H9 (cell line): ENCODE data around the gene TRIM54. TPM values are rescaled to one million over a fixed set of nuclear protein-coding genes. Genes with fewer than 3 reads are reported as not detected.
A peak's percentile ranks its signal among the peaks of the same experiment; 100 is the strongest.

Experiments used
- DNase-seq: peaks from one replicate; pipeline ENCODE4 v3.0.0-alpha.2; 2017
- H2AFZ ChIP-seq: one replicate; pipeline ENCODE4 v1.6.1; 2013; ENCODE audit warnings: mild to moderate bottlenecking, low read length, control low read depth, moderate library complexity
- H2AK5ac ChIP-seq: 2 replicates; pipeline ENCODE4 v1.6.1; 2013; ENCODE audit warnings: low read length, control low read depth, mixed read lengths; ENCODE audit not compliant: insufficient read length
- H2BK120ac ChIP-seq: one replicate; pipeline ENCODE4 v1.6.1; 2013; ENCODE audit warnings: low read depth, mild to moderate bottlenecking, low read length, control low read depth, inconsistent platforms; ENCODE audit not compliant: poor library complexity, severe bottlenecking
- H2BK12ac ChIP-seq: 2 replicates; pipeline ENCODE4 v1.6.1; 2013; ENCODE audit warnings: low read length, control low read depth, mixed read lengths, low read depth; ENCODE audit not compliant: insufficient read length
- H2BK15ac ChIP-seq: 2 replicates; pipeline ENCODE4 v1.6.1; 2013; ENCODE audit warnings: low read depth, low read length, control low read depth
- H2BK20ac ChIP-seq: one replicate; pipeline ENCODE4 v1.6.1; 2013; ENCODE audit warnings: low read depth, mild to moderate bottlenecking, low read length, control low read depth, inconsistent platforms; ENCODE audit not compliant: poor library complexity, severe bottlenecking
- H2BK5ac ChIP-seq: 2 replicates; pipeline ENCODE4 v1.6.1; 2013; ENCODE audit warnings: low read length, control low read depth, mixed read lengths; ENCODE audit not compliant: insufficient read length
- H3K14ac ChIP-seq: 2 replicates; pipeline ENCODE4 v1.6.1; 2013; ENCODE audit warnings: low read length, control low read depth; ENCODE audit not compliant: insufficient read depth
- H3K18ac ChIP-seq: 2 replicates; pipeline ENCODE4 v1.6.1; 2013; ENCODE audit warnings: low read depth, mild to moderate bottlenecking, mixed read lengths, low read length, control low read depth; ENCODE audit not compliant: insufficient read length
- H3K23ac ChIP-seq: 2 replicates; pipeline ENCODE4 v1.6.1; 2013; ENCODE audit warnings: low read length, control low read depth, mixed read lengths, low read depth; ENCODE audit not compliant: insufficient read length
- H3K23me2 ChIP-seq: 2 replicates; pipeline ENCODE4 v1.6.1; 2013; ENCODE audit warnings: low read depth, mild to moderate bottlenecking, mixed read lengths, low read length, control low read depth; ENCODE audit not compliant: insufficient read length, poor library complexity, severe bottlenecking
- H3K27ac ChIP-seq: 2 replicates; pipeline ENCODE4 v1.5.1; 2013; ENCODE audit warnings: low read length, control low read depth, mixed read lengths, low read depth; ENCODE audit not compliant: insufficient read length
- H3K27me3 ChIP-seq: 2 replicates; pipeline ENCODE4 v1.6.1; 2013; ENCODE audit warnings: low read length, control low read depth, inconsistent platforms; ENCODE audit not compliant: insufficient read depth
- H3K4ac ChIP-seq: 2 replicates; pipeline ENCODE4 v1.6.1; 2013; ENCODE audit warnings: low read depth, mild to moderate bottlenecking, control low read depth, inconsistent platforms, low read length, moderate library complexity
- H3K4me1 ChIP-seq: 2 replicates; pipeline ENCODE4 v1.6.1; 2013; ENCODE audit warnings: low read length, control low read depth, inconsistent platforms; ENCODE audit not compliant: insufficient read depth
- H3K4me2 ChIP-seq: 2 replicates; pipeline ENCODE4 v1.6.1; 2013; ENCODE audit warnings: low read length, control low read depth, mixed read lengths; ENCODE audit not compliant: insufficient read length, insufficient read depth
- H3K56ac ChIP-seq: 2 replicates; pipeline ENCODE4 v1.6.1; 2013; ENCODE audit warnings: low read depth, mild to moderate bottlenecking, mixed read lengths, low read length, control low read depth; ENCODE audit not compliant: insufficient read length
- H3K79me1 ChIP-seq: 2 replicates; pipeline ENCODE4 v1.6.1; 2013; ENCODE audit warnings: low read depth, mild to moderate bottlenecking, moderate library complexity, low read length, control low read depth, inconsistent platforms; ENCODE audit not compliant: insufficient read depth, poor library complexity, severe bottlenecking
- H3K79me2 ChIP-seq: 2 replicates; pipeline ENCODE4 v1.6.1; 2013; ENCODE audit warnings: low read length, control low read depth, inconsistent platforms; ENCODE audit not compliant: insufficient read depth
- H3K9ac ChIP-seq: 2 replicates; pipeline ENCODE4 v1.6.1; 2013; ENCODE audit warnings: low read length, control low read depth, mixed read lengths; ENCODE audit not compliant: insufficient read length; ENCODE audit errors: extremely low read depth
- H3K9me3 ChIP-seq: one replicate; pipeline ENCODE4 v1.6.1; 2013; ENCODE audit warnings: low read depth, low read length, inconsistent platforms; ENCODE audit not compliant: control insufficient read depth
- H3T11ph ChIP-seq: one replicate; pipeline ENCODE4 v1.6.1; 2013; ENCODE audit warnings: mild to moderate bottlenecking, low read length, control low read depth, inconsistent platforms
- H4K20me1 ChIP-seq: one replicate; pipeline ENCODE4 v1.6.1; 2013; ENCODE audit not compliant: control insufficient read depth, insufficient read length, insufficient read depth
- H4K5ac ChIP-seq: 2 replicates; pipeline ENCODE4 v1.6.1; 2013; ENCODE audit warnings: low read depth, mild to moderate bottlenecking, mixed read lengths, low read length, control low read depth; ENCODE audit not compliant: insufficient read length
- H4K8ac ChIP-seq: replicated peaks from 2 replicates; pipeline ENCODE4 v1.6.1; 2013; ENCODE audit warnings: low read length, control low read depth, mixed read lengths, low read depth; ENCODE audit not compliant: insufficient read length
- H4K91ac ChIP-seq: 2 replicates; pipeline ENCODE4 v1.6.1; 2013; ENCODE audit warnings: low read depth, mild to moderate bottlenecking, moderate library complexity, mixed read lengths, low read length, control low read depth; ENCODE audit not compliant: insufficient read length
- H3K27ac Mint-ChIP-seq, 3 experiments: 2 replicates in 2 of 3; 3 replicates in 1 of 3; pipeline ENCODE4 v1.8.0; 2020 to 2021; ENCODE audit warnings: mixed read lengths in 3 of 3, mild to moderate bottlenecking in 1 of 3, moderate library complexity in 1 of 3
- H3K27me3 Mint-ChIP-seq: 2 replicates; pipeline ENCODE4 v1.8.0; 2021; ENCODE audit warnings: low read depth, mild to moderate bottlenecking, moderate library complexity, mixed read lengths
- H3K36me3 Mint-ChIP-seq, 3 experiments: 2 replicates in 2 of 3; 3 replicates in 1 of 3; pipeline ENCODE4 v1.8.0; 2020 to 2021; ENCODE audit warnings: low read depth in 3 of 3, mixed read lengths in 3 of 3; ENCODE audit not compliant: insufficient read depth in 1 of 3
- H3K4me1 Mint-ChIP-seq, 2 experiments: 2 replicates each; pipeline ENCODE4 v1.8.0; 2020; ENCODE audit warnings: mixed read lengths in 2 of 2
- H3K4me3 Mint-ChIP-seq, 2 experiments: 2 replicates in 1 of 2; 3 replicates in 1 of 2; pipeline ENCODE4 v1.8.0; 2020 to 2021; ENCODE audit warnings: mild to moderate bottlenecking in 2 of 2, mixed read lengths in 2 of 2, moderate library complexity in 1 of 2
- H3K9me3 Mint-ChIP-seq, 2 experiments: 2 replicates in 1 of 2; 3 replicates in 1 of 2; pipeline ENCODE4 v1.8.0; 2020; ENCODE audit warnings: mild to moderate bottlenecking in 2 of 2, mixed read lengths in 2 of 2, moderate library complexity in 1 of 2
- CTCF ChIP-seq: fragments of 200-600 bp; sonication (generic); conservative IDR thresholded peaks from 3 replicates; pipeline ENCODE4 v1.8.0; 2021; ENCODE audit warnings: antibody characterized with exemption, mild to moderate bottlenecking
- WGBS: extraction: QIAGEN DNeasy Blood & Tissue Kit; methylation state at CpG from one replicate; pipeline ENCODE4 v1.1.7; 2013; ENCODE audit warnings: missing lambda C conversion rate, low lambda C conversion rate, mixed read lengths; ENCODE audit not compliant: insufficient read length; ENCODE audit errors: extremely low coverage; 5-methylcytosine and 5-hydroxymethylcytosine counted together
- total RNA-seq: library from RNA; stranded (reverse); gene quantifications from 2 replicates; pipeline ENCODE4 v1.2.1, GENCODE V29; 2021

The TRIM54 gene
- total RNA-seq, 1 experiment from 2014 or later, result 5.0 TPM

GRCh38 chr2:27324720-27325119 lies 42.5 kb downstream of the TRIM54 start:
- Histone ChIP-seq H3K9me3 (no peaks in the 10 kb centered on the region), H2BK15ac (no peak overlapping the region), H3K23me2 (peaks cover 10% of the 10 kb centered on the region), H2BK20ac (no peak overlapping the region), H2BK5ac (no peak overlapping the region), H4K8ac (no peak overlapping the region), H3K27me3 (no peaks in the 10 kb centered on the region), H3K79me2 (no peaks in the 10 kb centered on the region), H4K20me1 (no peaks in the 10 kb centered on the region), H3K14ac (no peak overlapping the region), H3K79me1 (no peaks in the 10 kb centered on the region), H3K23ac (no peak overlapping the region), H3K27ac (no peak overlapping the region), H4K91ac (no peak overlapping the region), H3K18ac (no peak overlapping the region), H3T11ph (no peak overlapping the region), H3K56ac (no peak overlapping the region), H2AFZ (no peak overlapping the region), H3K4me2 (no peak overlapping the region), H2BK120ac (no peak overlapping the region), H3K4me1 (0 out of 2 replicates have a peak, but pooled peaks cover 2% of the 10 kb centered on the region), H3K9ac (no peak overlapping the region), H3K4ac (no peak overlapping the region), H2BK12ac (no peak overlapping the region), H4K5ac (no peak overlapping the region), H2AK5ac (no peak overlapping the region)
- H3K27ac Mint-ChIP-seq, result peak overlapping the region in 2 of 3 experiments; percentile 14 to 61; a peak in 3 of 7 replicates
- H3K4me1 Mint-ChIP-seq, result peaks cover 13 to 19% of the 10 kb centered on the region in 2 experiments
- WGBS, result no CpG with 5 or more reads among the region's 5 CpGs
- peaks cover 25 to 43% (median 39%) of the 10 kb centered on the region in 3 experiments for H3K36me3 Mint-ChIP-seq
- H3K9me3 Mint-ChIP-seq, result peaks cover 0 to 2% of the 10 kb centered on the region in 2 experiments; a peak in 2 of 5 replicates
- H3K4me3 Mint-ChIP-seq, result peak overlapping the region; percentile 4 to 21; a peak in 4 of 5 replicates
- no peaks in the 10 kb centered on the region for H3K27me3 Mint-ChIP-seq
- DNase-seq, result no peak
- no peak for TF ChIP-seq CTCF
